Bronchial epithelial cell (primary cell): ENCODE data around the gene GGT7. TPM values are rescaled to one million over a fixed set of nuclear protein-coding genes. Genes with fewer than 3 reads are reported as not detected.
A peak's percentile ranks its signal among the peaks of the same experiment; 100 is the strongest.

Source experiments
- DNase-seq: peaks from one replicate; pipeline ENCODE4 v3.0.0-alpha.2; 2010; ENCODE audit warnings: low read depth
- FAIRE-seq: peaks from 2 replicates; lab custom pipeline; 2011; peaks lifted over from hg19 to GRCh38; lab: Jason Lieb, UNC
- H3K27me3 ChIP-seq: 2 replicates; pipeline ENCODE4 v1.5.1; 2011; ENCODE audit warnings: low read length; ENCODE audit not compliant: control insufficient read depth, insufficient read depth
- H3K36me3 ChIP-seq: 2 replicates; pipeline ENCODE4 v1.5.1; 2011; ENCODE audit warnings: low read length; ENCODE audit not compliant: control insufficient read depth, insufficient read depth
- H3K4me3 ChIP-seq: 2 replicates; pipeline ENCODE4 v1.5.1; 2011; ENCODE audit warnings: mild to moderate bottlenecking, low read depth, low read length, control low read depth
- total RNA-seq: library from RNA; depleted of rRNA; stranded (reverse); fragments of >200 nt; gene quantifications from 2 replicates; pipeline ENCODE4 v1.2.1, GENCODE V29; 2014
- TF ChIP-seq, protein P1 (sequence below): IDR thresholded peaks from 2 replicates; pipeline ENCODE4 v1.5.1; 2011; ENCODE audit warnings: mild to moderate bottlenecking, moderate library complexity, low read length, control low read depth, inconsistent platforms; ENCODE audit not compliant: insufficient read depth, severe bottlenecking

Gene GGT7
- total RNA-seq, 1 donor from 2014 or later: 1.6 TPM

DNA sequence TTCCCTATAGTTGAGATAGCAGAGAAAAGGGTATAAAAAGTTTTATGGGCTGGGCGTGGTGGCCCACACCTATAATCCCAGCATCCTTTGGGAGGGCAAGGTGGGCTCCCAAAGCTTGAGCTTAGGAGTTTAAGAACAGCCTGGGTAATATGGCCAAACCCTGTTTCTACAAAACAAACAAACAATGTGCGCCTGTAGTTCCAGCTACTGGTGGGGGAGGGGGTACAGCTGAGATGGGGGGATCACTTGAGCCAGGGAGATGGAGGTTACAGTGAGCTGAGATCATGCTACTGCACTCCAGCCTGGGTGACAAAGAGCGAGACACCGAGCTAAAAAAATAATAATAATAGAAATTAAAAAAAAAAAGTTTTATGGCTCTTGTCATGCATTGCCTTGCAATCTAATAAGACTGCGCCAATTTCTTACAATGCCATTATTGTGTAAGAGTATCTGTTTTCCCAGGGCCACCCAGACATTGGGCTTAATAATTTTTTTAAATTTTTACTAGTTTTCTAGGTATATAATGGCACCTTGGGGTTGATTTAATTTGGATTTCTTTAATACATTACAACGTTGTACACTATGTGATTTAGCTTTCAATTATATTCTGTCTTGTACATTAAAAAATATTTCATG, 7.7 kb upstream of the GGT7 start:
- Histone ChIP-seq H3K27me3 (no peaks in the 10 kb centered on the region), H3K4me3 (no peak overlapping the region), H3K36me3 (peaks cover 9% of the 10 kb centered on the region)
- DNase-seq (no peak), FAIRE-seq (no peak)
- TF ChIP-seq, protein P1, sequence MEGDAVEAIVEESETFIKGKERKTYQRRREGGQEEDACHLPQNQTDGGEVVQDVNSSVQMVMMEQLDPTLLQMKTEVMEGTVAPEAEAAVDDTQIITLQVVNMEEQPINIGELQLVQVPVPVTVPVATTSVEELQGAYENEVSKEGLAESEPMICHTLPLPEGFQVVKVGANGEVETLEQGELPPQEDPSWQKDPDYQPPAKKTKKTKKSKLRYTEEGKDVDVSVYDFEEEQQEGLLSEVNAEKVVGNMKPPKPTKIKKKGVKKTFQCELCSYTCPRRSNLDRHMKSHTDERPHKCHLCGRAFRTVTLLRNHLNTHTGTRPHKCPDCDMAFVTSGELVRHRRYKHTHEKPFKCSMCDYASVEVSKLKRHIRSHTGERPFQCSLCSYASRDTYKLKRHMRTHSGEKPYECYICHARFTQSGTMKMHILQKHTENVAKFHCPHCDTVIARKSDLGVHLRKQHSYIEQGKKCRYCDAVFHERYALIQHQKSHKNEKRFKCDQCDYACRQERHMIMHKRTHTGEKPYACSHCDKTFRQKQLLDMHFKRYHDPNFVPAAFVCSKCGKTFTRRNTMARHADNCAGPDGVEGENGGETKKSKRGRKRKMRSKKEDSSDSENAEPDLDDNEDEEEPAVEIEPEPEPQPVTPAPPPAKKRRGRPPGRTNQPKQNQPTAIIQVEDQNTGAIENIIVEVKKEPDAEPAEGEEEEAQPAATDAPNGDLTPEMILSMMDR: no peak

GRCh38 chr20:34876406-34877282, 4.0 kb upstream of the GGT7 start, which contains the start of gene ACSS2:
TSS of gene ACSS2 (plus strand) at chr20:34876612. CDS start at chr20:34876646, 34 bp downstream.
- no peaks in the 10 kb centered on the region for H3K36me3 ChIP-seq
- FAIRE-seq (no peak), DNase-seq (no peak)
- H3K4me3 ChIP-seq: peak within 1 kb of the TSS; percentile 63
- peaks cover 2% of the 10 kb centered on the region for H3K27me3 ChIP-seq
- TF ChIP-seq, protein P1: no peak

DNA sequence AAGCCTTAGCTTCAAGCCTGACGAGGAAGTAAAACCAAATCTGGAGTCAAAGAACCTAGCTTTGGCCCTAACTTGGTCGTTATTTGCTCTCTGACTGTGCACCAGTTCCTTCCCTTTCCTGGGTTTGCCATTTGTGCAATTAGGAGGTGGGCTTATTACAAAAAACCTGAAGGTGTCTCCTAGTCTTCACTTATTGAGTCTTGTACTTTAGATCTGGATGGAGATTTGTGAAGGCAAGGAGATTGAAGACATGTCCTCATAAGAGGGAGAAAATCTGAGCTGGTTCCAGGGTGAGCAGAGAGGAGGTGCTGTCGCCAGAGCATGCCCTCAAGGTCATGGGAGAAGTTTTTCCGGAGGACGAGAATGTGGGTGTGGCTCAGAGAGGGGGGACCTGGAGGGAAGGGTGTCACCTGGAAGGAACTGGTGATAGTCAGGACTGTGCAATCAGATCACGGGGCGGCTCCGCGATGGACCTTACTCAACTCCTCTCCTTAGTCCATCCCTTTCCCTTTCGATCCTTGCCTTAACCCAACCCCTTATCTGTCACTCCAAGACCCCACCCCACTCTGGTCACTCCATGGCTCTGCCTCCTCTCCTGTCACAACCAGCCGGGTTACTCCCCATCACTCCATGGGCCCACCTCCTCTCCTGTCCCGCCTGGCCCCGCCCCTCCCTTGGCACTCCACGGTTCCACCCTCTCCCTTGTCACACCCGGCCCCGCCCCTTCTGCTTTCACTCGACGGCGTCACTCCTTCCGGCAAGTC, 3.2 kb upstream of the GGT7 start:
- Histone ChIP-seq H3K4me3 (peak overlapping the region; percentile 12), H3K36me3 (no peaks in the 10 kb centered on the region), H3K27me3 (peaks cover 2% of the 10 kb centered on the region)
- TF ChIP-seq, protein P1: peak; percentile 34
- DNase-seq (peak; percentile 97), FAIRE-seq (no peak)

DNA sequence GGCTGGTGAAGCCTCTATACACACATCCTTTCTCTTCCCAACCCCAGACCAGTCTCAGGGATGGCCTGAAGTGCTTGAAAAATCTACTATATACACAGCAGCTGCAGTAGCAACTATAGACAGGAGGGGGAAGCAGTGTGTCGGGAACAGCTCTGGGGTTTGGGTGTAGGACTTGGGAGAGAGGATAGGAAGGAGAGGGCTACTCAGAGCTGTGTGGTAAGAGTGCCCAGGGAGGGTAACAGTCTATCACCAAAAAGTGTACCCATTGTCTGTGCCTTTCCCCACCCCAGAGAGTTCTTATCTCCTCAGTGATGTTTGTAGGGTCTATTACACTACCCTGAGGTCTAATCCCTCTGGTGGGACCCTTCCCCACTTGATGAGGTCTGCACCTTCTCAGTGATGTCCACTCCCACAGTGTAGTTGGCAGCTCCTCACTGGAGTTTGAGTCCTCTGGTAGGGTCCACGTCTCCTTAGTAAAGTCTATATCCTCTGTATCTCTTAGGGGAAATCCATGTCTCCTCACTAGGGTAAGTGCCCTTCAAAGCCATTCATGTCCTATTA, 1.5 kb upstream of the GGT7 start:
- DNase-seq: peak; percentile 84
- H3K27me3 ChIP-seq: peaks cover 2% of the 10 kb centered on the region
- TF ChIP-seq, protein P1: peak; percentile 89
- FAIRE-seq: peak; percentile 36
- H3K4me3 ChIP-seq: no peak overlapping the region
- H3K36me3 ChIP-seq: no peaks in the 10 kb centered on the region

- Histone ChIP-seq H3K27me3 (peaks cover 2% of the 10 kb centered on the region), H3K36me3 (no peaks in the 10 kb centered on the region), H3K4me3 (no peak overlapping the region)
- TF ChIP-seq, protein P1: no peak
- DNase-seq (no peak), FAIRE-seq (no peak)
These were observed 982 bp upstream of the GGT7 start for GRCh38 chr20:34873583-34874093.
